ENCODE measurements around the gene LBP. TPM values are rescaled to one million over a fixed set of nuclear protein-coding genes. Genes with fewer than 3 reads are reported as not detected.

Gene LBP
- total RNA-seq, 1 experiment from 2014 or later = 0.15 TPM

DNA sequence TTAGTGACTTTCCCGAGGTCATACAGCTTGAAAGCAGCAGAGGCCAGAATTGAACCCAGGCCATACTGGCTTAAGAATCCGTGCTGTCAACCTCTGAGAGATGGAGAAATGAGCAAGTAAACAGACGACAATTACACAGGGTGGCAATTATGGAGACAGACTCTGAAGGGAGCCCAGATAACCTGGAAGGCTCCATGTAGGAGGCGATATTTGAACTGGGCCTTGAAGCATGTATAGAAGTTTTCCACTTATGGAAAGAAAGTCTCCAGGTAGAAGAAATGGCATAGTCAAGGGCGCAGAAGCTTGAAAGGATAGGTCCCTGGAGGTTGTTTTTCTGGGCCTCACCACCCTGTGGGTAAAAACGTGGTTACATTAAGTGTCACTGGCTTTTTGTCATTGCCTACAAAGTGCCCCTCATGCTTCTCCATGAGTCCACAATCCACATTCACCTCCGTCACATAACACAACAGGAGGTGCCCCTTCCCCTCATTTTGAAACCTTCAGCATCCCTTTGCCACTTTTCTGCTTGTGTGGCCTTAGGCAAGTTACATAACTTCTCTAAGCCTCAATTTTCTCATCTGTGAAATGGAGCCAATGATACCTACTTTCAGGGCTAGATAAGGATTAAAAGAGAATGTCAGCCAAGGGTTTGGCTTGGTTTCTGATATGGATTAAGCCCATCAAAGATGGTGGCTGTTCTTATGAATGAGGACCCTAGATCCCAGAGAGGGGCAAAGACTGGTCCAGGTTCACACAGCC lies 48.2 kb upstream of the LBP start:
- no TSS peak for BruUV-seq (replicated peaks)
- Histone ChIP-seq H3K79me2 (ENCODE audit: insufficient read depth, low read length) (no peaks in the 10 kb centered on the region), H3K9ac (ENCODE audit: low read length) (no peak overlapping the region), H3K4me2 (ENCODE audit: low read length) (no peak overlapping the region), H3K9me2 (ENCODE audit: insufficient read depth) (no peaks in the 10 kb centered on the region), H3K27me3 (ENCODE audit: insufficient read depth, low read length) (no peaks in the 10 kb centered on the region), H3K4me3 (replicated peaks in 1 of 2; ENCODE audit: low read depth in 1 of 2, low read length in 2 of 2) (no peak overlapping the region), H2AFZ (ENCODE audit: low read depth, low read length, poor library complexity, severe bottlenecking) (no peak overlapping the region), H3K27ac (ENCODE audit: low read depth, low read length) (no peak overlapping the region), H3K36me3 (ENCODE audit: control insufficient read depth in 1 of 2, insufficient read depth in 2 of 2, low read length in 2 of 2) (no peaks in the 10 kb centered on the region), H3K9me3 (ENCODE audit: control insufficient read depth in 1 of 2, insufficient read depth in 1 of 2, low read depth in 1 of 2, low read length in 2 of 2) (no peaks in the 10 kb centered on the region), H3K4me1 (ENCODE audit: control insufficient read depth in 1 of 2, insufficient read depth in 2 of 2, low read length in 2 of 2) (peaks cover 6 to 10% of the 10 kb centered on the region in 2 experiments; a peak in 2 of 4 replicates), H4K20me1 (ENCODE audit: insufficient read depth) (no peaks in the 10 kb centered on the region)
- ChIA-PET POLR2A (no interaction called here), CTCF (no interaction called here), RAD21 (ENCODE audit: low non-redundant PET in 1 of 2, low total read pairs in 2 of 2, uncharacterized antibody in 2 of 2, unreplicated experiment in 2 of 2) (no interaction called here)
- no peak for ATAC-seq
- DNase-seq (ENCODE audit: low read depth, low spot score) = no peak
- intact Hi-C loops (cut with micrococcal nuclease) = no loop called here
- no peak for TF ChIP-seq RAD21 (IDR thresholded peaks at IDR 0.05; ENCODE audit: low read depth)
- TF ChIP-seq, protein P1, sequence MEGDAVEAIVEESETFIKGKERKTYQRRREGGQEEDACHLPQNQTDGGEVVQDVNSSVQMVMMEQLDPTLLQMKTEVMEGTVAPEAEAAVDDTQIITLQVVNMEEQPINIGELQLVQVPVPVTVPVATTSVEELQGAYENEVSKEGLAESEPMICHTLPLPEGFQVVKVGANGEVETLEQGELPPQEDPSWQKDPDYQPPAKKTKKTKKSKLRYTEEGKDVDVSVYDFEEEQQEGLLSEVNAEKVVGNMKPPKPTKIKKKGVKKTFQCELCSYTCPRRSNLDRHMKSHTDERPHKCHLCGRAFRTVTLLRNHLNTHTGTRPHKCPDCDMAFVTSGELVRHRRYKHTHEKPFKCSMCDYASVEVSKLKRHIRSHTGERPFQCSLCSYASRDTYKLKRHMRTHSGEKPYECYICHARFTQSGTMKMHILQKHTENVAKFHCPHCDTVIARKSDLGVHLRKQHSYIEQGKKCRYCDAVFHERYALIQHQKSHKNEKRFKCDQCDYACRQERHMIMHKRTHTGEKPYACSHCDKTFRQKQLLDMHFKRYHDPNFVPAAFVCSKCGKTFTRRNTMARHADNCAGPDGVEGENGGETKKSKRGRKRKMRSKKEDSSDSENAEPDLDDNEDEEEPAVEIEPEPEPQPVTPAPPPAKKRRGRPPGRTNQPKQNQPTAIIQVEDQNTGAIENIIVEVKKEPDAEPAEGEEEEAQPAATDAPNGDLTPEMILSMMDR (IDR thresholded peaks at IDR 0.05 in 2 of 3, conservative IDR thresholded peaks at IDR 0.05 in 1 of 3; ENCODE audit: borderline replicate concordance in 1 of 3, insufficient read depth in 1 of 3, low read depth in 2 of 3, low read length in 2 of 3) = no peak
- TF ChIP-seq CEBPB (IDR thresholded peaks at IDR 0.05; ENCODE audit: low read depth) = no peak

DNA sequence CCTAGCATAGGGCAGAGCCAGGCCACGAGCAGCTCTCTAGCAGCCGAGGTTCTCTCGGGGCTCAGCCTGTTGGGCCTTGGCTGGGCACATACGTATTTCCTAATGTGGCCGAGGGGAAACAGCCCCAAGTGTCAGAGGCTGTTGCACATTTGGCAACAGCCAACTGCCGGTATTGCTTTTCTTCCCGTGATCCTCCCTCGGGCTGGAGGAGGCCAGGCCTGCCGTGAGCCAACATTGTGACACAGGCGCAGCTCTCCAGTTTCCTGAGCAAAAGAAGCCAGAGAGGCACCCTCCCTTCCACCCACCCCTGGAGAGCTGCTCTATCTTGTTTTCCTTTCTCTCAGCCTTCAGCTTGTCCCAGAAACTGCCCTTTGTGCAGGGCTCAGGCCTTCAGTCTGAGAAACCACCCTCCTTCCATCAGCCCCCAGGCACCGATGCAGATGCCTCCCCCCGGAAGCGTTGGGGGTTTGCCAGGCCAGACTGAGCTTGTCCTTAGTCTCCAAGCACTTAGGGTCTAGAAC lies 47.5 kb upstream of the LBP start:
- Histone ChIP-seq H2AFZ (ENCODE audit: low read depth, low read length, poor library complexity, severe bottlenecking) (no peak overlapping the region), H3K79me2 (ENCODE audit: insufficient read depth, low read length) (no peaks in the 10 kb centered on the region), H3K9ac (ENCODE audit: low read length) (no peak overlapping the region), H3K9me2 (ENCODE audit: insufficient read depth) (no peaks in the 10 kb centered on the region), H4K20me1 (ENCODE audit: insufficient read depth) (no peaks in the 10 kb centered on the region), H3K27ac (ENCODE audit: low read depth, low read length) (no peak overlapping the region), H3K9me3 (ENCODE audit: control insufficient read depth in 1 of 2, insufficient read depth in 1 of 2, low read depth in 1 of 2, low read length in 2 of 2) (no peaks in the 10 kb centered on the region), H3K36me3 (ENCODE audit: control insufficient read depth in 1 of 2, insufficient read depth in 2 of 2, low read length in 2 of 2) (no peaks in the 10 kb centered on the region), H3K4me3 (replicated peaks in 1 of 2; ENCODE audit: low read depth in 1 of 2, low read length in 2 of 2) (no peak overlapping the region), H3K4me1 (ENCODE audit: control insufficient read depth in 1 of 2, insufficient read depth in 2 of 2, low read length in 2 of 2) (peaks cover 6 to 10% of the 10 kb centered on the region in 2 experiments; a peak in 2 of 4 replicates), H3K4me2 (ENCODE audit: low read length) (no peak overlapping the region), H3K27me3 (ENCODE audit: insufficient read depth, low read length) (no peaks in the 10 kb centered on the region)
- POLR2A ChIA-PET = no interaction called here
- TF ChIP-seq EGR1 (IDR thresholded peaks at IDR 0.05; ENCODE audit: low read depth) (no peak), ELF1 (IDR thresholded peaks at IDR 0.05; ENCODE audit: borderline replicate concordance, low read depth) (no peak), YY1 (IDR thresholded peaks at IDR 0.05; ENCODE audit: extremely low read depth, insufficient replicate concordance, low read depth, low read length) (no peak), RAD21 (IDR thresholded peaks at IDR 0.05; ENCODE audit: low read depth) (no peak), SIN3A (IDR thresholded peaks at IDR 0.05; ENCODE audit: low read depth) (no peak)
- TF ChIP-seq, protein P2, sequence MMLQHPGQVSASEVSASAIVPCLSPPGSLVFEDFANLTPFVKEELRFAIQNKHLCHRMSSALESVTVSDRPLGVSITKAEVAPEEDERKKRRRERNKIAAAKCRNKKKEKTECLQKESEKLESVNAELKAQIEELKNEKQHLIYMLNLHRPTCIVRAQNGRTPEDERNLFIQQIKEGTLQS (IDR thresholded peaks at IDR 0.05) = no peak
- TF ChIP-seq, protein P1 (IDR thresholded peaks at IDR 0.05 in 2 of 3, conservative IDR thresholded peaks at IDR 0.05 in 1 of 3; ENCODE audit: borderline replicate concordance in 1 of 3, insufficient read depth in 1 of 3, low read depth in 2 of 3, low read length in 2 of 3) = no peak
- no TSS peak for BruUV-seq (replicated peaks)
- ATAC-seq = no peak
- RAD21 ChIA-PET (ENCODE audit: low non-redundant PET in 1 of 2, low total read pairs in 2 of 2, uncharacterized antibody in 2 of 2, unreplicated experiment in 2 of 2) = no interaction called here
- intact Hi-C loops (cut with micrococcal nuclease) = no loop called here
- CTCF ChIA-PET = no interaction called here
- DNase-seq (ENCODE audit: low read depth, low spot score) = no peak

All from HCT116 (cell line).